ELR (cell line): ENCODE results near the gene SPSB4.

Experiments
- DNase-seq: peaks from one replicate; pipeline ENCODE4 v3.0.0-alpha.2; 2015; ENCODE audit warnings: low read depth

Gene SPSB4

DNA sequence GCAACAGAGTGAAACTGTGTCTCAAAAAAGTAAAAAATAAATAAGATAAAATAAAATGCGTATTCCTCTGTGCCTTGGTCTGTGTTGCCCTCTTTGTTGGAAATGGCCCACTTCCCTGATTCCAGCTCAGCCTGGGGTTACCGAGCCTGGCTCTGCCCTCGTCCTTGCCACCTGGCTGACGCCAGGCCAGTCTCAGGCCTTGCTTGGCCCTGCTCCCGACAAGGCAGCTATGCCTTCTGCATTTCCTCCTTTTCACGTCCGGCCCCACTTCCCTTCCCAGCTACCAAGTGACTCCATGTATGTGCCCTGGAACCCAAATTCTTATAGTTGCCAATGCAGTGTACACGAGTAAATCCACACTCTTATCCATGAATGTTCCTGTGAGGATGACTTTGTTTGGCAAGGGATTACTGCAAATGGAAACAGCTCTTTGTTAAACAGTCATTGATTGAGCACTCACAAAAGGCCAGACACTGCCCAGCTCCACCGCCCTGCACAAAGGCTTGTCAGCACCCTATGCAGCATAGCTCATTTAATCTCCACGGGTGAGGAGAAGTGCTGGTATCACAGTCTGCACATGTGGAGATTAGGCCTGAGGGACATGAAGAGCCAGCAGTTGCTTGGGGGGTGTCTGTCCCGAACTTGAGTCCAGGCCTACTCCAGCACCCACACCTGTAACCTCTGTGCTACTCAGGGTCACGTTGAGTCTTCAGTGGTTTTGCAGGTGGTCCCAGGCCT is 25.1 kb downstream of the SPSB4 start:
- no peak for DNase-seq

DNA sequence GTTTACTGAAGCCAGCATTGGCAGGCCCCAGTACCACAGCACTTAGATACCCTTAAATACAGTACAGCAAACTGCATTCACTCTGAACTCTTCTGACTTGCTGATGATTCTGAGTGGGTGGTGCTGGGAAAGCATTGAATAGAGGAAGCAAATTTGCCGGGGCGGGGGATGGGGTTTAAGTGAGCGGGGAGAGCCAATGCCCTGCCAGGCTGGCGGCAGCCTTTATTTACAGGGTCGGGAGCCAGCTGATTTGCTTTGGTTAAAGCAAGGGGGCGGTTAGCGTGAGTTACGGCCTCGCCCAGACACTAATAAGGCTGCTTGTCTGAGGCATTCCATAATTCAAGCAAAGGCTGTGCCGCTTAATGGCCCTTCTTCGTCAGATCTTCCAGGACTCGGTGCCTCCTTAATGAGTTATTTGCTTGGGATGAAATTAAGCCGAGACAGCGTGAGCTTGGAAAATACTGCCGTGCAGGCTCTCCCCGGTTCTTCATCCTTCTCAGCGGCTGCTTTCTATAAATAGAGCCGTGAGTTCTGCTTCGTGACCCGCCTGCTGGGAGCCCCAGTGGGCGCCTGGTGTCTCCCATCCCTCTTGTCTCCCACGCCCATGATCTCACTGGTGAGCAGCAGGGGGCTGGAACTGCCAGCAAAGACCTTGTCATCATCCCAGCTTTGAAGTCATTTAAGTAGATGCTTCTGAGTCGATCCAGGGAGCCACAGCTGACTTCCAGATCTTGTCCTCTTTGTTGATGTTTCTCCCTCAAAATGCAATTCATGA is 25.8 kb downstream of the SPSB4 start:
- no peak for DNase-seq

DNA sequence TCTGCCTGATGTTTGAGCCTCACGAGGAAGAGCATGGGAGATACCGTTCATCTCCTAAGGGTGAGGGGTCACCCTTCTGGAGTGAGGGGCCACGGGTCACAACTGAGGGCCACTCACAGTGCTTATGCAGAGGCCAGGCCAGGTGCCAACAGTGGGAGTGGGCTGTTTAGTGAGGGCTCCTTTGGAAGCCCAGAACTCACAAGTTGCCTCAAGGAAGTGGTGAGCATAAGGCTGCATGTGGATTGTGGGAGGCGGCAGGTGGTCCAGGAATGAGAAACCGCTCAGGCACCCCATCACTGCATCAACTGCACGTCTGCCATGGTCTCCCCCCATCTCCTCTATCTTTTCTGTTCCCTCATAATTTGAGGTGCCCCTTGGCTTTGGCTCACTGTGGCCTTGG is 26.5 kb downstream of the SPSB4 start:
- no peak for DNase-seq

DNA sequence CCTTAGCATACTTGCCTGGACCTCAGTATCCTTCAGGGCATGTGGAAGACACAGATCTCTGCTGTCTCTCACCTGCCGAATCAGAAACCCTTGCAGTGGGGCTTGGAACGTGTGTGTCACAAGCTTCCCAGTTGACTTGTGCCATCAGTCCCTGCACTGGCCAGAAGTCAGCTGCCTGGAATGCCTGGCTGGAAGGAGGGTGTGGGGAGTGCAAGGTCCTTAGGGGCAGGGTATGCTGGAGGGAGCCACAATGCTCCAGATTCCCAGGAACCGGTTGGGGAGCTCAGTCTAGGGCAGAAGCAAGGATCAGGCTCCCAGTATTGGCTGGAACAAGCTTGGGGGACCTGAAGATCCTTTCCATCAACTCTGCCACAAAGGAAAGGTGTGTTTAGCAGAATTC is 27.1 kb downstream of the SPSB4 start:
- DNase-seq, result no peak

DNA sequence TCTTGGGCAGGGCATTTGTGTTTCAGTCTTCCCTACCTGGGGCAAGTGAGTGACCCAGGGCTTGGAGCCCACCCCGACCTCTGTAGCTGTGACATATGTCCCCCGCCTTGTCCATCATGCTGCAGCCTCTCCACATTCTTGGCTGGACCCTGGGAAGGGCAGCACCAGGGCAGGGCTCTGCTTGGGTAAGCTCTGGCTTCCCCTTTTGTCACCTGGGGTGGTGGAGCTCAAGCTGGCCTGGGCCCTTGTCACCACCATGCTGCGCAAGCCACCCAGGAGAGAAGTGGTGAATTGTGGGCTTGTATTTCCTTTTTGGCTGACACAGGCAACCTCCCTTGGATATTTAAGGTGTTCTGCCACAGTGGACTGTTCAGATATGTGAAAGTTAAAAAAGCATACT is 29.3 kb downstream of the SPSB4 start:
- DNase-seq, result no peak

DNA sequence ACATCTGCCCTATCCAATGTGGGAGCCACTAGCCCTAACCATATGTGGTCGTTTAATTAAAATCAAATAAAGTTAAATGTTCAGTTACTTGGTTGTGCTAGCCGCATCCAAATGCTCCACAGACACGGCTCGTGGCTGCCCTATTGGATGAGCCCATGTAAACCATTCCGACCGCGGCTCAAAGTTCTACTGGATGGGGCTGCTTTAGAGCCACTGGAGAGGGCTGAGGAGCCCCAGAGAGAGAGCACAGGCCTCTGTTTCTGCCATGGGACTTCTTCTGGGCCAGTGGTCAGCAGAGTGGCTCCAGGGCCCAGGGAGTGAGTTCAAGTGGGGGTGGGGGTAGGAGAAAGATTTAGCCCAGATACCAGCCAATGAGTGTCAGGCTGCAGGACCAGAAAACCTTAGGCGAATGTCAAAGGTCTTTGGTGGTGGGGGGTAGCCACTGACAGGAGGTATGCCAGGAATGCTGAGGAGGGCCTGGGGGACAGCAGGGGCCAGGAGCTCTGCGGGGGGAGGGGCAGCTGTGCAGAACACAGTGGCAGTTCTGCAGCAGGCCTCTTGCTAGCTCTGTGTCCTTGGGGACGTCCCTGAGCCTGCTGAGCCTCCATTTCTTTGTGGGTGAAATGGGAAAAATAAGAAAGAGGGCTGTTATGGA is 30.1 kb downstream of the SPSB4 start:
- DNase-seq, result no peak

DNA sequence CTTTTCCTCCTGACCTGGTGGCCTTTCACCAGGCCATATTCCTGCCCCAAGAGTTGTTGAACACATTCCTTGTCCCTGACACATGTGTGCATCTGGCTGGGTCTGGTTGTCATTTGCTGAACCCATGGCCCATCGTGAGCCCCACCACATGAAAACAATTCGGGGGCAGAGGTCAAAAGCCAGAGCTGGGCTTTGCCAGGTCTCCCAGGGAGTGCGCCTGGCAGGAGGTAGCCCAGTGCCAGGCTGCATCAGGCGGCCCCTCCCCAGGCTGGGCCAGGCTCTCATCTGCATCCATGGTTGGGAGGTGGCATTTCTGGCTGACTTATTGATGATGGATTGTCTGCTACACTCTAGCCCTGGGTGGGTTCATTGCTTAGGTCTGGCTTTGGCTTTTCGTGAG is 30.9 kb downstream of the SPSB4 start:
- DNase-seq, result no peak

DNA sequence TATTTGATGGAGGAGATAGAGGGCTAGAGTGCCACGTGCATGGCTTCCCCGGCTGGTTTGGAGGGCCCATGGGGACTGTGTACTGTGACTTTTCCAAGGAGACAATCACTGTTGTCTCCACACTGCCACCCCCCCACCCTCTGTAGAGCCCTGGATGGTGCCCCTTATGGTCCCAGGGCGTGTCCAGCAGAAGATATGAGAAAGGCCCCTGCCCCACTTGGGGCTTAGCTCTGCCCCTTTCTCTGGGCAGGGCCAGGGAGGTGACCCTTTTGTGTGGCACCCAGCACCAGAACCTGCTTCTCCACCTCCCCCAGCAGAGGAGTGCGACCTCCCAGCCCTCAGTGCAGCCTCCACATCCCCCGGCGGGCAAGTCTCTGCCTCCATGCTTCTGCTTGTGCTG is 32.1 kb downstream of the SPSB4 start:
- DNase-seq, result no peak

DNA sequence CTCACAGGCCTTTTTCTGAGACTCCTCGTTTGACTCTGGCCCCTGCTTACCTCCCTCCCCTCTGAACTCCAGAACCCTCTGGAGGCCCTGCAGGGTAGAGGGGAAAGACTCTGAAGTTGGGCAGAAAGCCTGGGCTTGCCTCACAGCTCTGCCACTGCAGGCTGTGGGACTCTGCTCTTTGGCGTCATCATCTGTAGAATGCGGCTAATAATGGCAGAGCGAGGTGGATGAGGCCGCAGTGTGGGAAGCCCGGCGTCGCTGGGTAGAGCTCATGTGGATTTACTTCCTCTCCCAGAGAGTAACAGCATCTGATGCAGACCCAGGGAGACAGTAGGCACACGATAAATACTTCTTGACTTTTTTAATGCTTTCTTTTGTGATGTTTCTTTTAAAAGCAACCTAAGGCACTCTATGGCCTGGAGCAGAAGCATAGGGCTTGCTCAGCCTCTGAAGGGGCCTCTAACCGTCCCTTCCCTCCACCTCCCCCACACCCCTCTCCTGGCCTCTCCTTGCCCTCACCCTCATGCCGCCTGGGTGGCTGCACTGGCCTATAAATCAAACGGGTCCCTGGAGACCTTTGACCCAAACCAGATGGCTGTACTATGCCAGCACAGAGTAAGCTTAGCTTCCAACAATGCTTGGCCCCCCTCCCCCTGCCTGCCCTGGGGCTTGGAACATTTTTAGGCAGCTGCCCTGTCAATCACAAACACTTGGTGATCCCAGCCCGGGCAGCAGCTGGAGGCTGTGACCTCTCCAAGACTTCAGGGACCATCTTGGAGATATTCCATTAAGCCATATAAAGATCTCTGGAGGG is 32.9 kb downstream of the SPSB4 start:
- no peak for DNase-seq

DNA sequence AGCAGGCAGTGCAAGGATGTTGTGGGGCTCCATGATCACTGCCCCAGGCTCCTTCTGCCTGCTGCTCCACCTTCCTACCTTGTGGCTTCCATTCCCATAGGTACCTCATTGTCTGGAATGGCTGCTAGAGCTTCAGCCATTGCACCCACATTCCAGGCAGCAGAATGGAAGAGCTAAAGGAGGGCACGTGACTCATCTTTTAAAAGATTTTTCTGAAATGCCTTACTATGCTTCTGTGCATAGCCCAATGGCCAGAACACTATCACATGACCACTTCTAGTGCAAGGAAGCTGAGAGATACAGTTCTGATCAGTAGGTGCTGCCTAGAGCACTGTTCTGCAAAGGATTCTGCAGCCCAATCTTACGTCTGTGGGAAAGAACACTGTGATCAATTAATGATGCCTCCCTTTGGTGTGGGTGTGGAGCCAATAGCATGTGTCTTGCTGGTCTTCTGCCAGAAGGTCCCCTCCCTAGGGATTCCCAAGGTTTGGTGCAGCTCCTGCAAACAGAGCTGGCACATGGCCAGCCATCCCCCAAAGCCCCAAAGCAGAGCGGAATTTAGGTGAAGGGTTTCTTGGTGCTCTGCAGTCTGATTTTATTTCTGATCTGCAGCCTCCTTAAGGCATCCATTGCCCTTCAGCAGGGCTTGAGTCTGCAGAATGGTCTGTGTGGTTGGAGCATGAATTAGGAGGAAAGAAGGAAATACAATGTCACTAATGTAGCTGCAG is 34.4 kb downstream of the SPSB4 start:
- DNase-seq, result no peak

DNA sequence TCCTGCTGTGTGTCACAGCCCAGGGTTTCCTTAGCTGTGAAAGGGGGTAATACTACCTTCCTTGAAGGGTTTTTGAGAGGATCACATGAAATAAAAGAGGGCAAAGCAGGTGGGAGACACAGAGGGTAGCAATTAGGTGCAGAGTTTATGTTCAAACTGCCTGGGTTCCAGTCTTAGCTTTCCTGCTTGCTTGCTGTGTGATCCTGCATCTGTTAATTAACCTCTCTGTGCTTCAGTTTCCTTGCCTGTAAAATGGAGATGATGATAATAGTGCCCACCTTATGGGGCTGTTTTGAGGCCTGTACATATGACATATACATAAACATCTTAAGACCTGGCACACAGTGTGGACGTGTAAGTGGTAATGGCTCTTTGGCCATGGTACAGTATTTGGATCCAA is 35.0 kb downstream of the SPSB4 start:
- DNase-seq, result no peak

DNA sequence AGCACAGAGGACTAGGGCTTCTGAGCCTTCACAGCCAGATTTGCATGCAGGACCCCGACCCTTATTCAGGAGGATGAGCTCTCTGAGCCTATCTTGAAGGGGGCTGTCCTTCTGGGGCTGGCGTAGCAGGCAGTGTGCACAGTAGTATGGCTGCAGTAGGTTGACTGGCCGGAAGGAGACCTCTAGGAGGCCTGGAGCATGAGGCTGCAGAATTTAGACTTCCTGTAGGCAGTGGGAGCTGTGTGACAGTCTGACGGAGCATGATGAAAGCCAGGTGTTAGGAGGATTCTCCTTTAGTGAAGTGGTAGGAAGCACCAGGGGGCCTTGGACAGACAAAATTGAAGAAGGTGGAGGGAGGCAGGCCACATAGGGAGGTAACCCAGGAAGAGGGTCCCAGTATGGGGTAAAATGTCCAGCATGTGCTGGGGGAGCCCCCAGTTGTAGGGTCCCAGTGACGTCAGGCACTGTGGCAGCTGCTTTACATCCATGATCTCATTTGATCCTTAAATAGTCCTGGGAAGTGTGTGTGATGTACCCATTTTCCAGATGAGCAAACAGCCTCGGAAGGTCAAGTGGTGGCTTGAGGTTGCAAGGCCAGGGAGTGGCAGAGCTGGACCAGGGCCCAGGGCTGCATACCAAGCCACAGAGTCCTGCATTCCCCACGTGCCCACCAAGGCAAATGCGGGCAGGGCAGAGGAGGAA is 36.1 kb downstream of the SPSB4 start:
- no peak for DNase-seq

DNA sequence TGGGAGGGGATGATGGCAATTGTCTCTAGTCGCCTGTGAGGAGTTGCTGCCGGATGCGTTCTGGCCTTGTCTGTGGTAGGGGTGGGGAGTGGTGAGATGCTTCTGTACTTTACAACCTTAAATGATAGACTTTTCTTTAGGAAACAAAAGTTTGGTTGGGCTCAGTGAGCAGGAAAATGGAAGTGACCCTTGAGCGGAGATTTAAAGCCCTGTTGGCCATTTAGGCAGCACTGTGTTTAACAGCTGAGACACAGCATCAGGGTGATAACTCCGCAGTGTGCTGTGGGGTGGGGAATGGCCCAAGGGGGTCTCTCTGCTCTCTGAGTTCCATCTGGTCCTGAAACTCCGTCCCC is 36.6 kb downstream of the SPSB4 start:
- DNase-seq, result no peak

DNA sequence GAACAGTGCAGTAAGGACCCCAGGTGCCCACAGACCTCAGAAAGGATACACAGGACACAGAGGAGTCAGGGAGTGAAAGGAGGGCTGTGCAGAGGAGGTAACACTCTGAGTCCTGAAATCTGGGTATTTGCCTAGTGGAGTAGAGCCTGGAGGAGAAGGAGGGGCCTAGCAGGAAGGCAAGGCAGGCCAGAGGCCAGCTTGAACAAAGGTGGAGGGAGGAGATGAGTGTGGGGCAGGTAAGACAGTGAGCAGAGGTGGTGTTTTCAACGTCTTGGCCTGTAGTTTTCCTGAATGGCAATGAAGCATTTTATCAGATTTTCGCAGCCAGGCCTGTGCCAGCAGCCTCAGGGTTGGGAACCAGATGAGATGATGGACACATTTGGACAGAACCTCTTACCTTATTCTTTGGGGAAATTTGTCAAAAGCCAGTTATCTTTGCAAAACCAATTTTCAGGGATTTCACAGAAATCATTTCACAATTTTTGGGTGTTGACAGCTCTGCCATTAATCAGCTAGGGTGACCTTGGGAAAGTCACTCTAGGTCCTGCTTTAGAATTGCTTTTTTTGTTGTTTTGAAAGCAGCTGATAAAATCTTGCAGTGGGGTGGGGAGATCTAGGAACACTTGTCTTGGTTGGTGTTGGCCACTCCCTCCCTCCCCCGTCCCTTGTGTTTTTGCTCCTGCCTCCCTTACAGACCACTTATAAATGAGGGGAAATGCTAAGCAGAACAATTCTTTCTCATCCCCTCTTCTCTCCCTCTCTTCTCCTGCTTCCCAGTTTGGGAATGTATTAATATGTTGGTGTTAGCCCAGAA is 38.4 kb downstream of the SPSB4 start:
- no peak for DNase-seq

DNA sequence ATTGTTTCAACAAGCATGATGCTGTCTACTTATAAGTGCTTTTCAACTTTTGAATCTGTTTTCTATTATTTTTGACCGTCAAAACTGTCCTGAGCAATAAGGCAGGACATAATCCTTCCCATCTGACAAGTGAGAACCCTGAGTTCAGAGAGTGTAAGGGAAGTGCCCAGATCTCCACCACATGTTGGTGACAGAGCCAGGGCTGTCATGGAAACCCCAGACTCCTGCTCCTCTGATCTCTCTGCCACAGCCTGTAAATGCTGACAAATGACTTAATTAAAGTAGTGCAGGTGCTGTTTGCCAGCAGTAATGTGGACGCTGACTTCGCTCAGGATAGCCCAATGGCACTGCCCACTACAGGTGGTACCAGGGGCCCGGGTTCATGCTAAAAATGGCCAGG is 40.3 kb downstream of the SPSB4 start:
- DNase-seq, result no peak

DNA sequence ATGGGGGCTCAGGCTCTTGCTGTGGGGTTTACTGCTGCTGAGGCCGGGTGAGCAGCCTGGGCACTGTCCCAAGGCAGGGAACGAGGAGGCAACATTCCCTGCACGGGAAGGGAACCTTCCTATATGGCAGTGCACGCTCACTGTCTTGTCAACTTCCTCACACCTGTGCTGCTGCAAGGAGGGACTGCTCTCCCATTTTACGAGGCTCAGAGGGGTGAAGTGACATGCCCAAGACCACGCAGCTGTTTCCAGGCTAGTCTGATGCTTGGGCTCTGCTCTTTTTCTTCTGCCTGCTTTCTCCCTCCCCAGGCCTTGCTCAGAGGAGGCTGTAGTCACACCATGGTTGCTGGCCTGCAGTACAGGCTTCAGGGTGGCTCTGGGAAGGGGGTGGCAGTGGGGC is 41.5 kb downstream of the SPSB4 start:
- no peak for DNase-seq

DNA sequence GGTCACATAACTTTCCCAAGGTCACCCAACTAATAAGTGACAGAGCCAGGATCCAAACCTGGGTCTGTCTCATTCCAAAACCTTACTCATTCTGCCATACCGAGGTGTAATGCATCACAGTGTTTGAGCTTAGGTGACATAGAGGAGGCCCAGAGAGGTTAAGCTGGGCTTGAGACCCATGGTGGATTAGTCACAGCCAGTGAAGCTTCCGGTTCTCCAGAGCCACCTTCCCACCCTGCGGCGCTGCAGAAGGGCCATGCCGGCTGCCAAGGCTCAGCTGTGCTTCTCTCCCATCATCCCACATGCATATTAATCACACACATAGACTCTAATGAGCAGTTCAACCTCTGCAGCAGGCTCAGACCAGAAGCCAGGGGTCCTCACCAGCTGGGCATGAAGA is 42.2 kb downstream of the SPSB4 start:
- peak; percentile 14 for DNase-seq

DNA sequence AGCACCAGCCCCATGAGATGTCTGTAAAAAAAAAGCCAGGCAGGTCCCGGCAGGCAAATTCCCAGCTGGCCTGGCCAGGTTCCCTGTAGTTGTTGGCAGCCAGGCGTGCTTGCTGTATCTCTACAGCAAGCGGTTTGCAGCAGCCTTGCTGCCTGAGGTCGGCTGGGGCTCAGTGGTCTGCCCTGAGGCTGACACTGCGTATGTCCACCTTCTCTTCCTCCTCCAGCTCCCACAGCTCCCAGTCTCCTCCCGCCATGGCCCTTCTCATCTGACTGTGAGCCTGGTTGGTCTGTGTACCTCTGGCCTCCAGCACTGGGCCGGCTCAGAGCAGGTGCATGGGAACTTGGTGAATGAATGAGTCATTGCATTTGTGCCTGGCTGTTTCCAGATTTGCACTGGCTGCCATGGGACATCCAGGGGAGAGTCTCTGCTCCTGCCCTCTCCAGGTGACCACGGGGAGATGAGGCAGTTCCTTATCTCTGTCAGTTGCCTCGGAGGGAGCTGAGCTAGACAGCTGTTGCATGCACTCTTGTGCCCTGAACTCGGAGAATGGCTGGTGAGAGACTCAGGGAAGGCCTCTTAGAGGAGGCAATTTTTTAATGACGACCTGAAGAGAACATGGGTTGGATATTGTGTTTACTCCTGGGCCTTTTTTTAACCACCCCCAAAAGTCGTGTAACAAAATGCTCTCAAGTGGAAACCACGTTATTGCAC is 43.0 kb downstream of the SPSB4 start:
- no peak for DNase-seq

DNA sequence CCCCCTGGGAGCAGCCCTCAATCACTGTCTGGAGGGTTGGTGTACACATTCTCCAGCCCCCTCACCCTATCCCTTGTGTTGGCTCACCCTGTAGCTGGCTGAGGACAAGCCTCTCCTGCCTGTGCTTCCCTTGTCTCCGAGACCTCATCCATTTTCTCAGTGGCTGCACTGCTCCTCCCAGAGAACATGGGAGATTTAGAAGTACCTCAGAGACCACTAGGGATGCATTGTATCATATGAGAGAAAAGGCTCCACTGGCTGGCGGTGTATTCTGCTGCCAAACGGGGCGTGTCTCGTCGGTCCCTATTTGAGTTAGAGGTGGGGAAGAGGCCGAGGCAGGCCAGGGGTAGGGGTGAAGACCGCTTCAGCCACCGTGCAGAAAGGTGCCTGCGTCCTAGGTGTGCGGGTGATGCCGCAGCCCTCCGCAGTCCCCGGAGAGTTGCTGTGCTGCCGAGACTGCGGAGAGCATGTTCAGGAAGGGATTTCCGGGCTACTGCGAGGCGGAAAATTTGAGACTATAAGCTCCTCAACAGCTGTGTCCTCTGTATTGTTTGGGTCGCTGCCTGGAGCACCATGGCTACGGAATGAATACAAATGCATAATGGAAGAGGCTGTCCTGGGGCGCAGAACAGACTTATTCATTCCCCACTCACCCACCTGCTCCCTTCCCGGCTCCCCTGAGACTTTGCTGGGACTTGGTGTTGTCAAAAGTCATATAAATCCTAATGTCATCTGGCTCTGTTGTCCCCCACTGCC is 43.8 kb downstream of the SPSB4 start:
- no peak for DNase-seq
